ENCODE data around the gene POU2F3.

DNA sequence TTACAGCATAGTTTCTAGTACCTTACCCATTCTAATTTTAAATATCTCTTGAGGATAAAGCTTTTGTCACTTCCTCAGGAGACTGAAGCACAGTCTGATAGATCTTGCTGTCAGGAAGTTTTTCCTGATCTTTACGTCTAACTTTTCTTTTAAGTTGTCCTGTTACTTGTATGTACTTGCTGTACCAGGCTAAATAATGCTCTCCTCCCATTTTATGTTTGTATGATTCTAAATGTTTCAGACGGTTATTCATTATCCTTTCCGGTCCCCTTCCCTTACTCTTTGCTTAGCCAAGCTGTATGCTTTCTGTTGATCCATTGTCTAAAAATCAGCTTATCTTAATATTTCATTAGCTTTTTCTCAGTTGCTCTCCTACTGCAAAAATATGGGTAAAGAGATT, 102.3 kb downstream of the POU2F3 start:
- TF ChIP-seq EP300 (IDR thresholded peaks at IDR 0.05; ENCODE audit: borderline replicate concordance) (no peak), TCF12 (IDR thresholded peaks at IDR 0.05; ENCODE audit: low read depth) (no peak), TEAD4 (IDR thresholded peaks at IDR 0.05) (no peak), YY1 (IDR thresholded peaks at IDR 0.05; ENCODE audit: low read depth) (no peak), USF1 (IDR thresholded peaks at IDR 0.05) (no peak), FOXM1 (IDR thresholded peaks at IDR 0.05; ENCODE audit: borderline replicate concordance, low read depth) (no peak)
